Measurements from ENCODE around the gene PSPC1. TPM values are rescaled to one million over a fixed set of nuclear protein-coding genes. Genes with fewer than 3 reads are reported as not detected.
"Not testable (repeated sequence)": the region's sequence is repeated elsewhere in the genome, so short reads cannot be mapped to it uniquely, and the experiment has no call there.

Gene PSPC1
- total RNA-seq, 1 donor from 2014 or later, result 57.5 TPM

GRCh38 chr13:19713186-19713965 is 69.4 kb downstream of the PSPC1 start:
- no peak overlapping the region for H3K4me3 ChIP-seq (ENCODE audit: insufficient read depth, low read depth, low read length)
- peaks cover 15% of the 10 kb centered on the region for H3K4me1 Mint-ChIP-seq (ENCODE audit: low read depth, unreplicated experiment)
- H3K27ac ChIP-seq (ENCODE audit: low read depth, low read length), result peak overlapping the region; percentile 43
- H3K36me3 Mint-ChIP-seq (ENCODE audit: low read depth, unreplicated experiment), result no peaks in the 10 kb centered on the region
- H3K27me3 Mint-ChIP-seq (ENCODE audit: low read depth, unreplicated experiment), result no peaks in the 10 kb centered on the region
- no peak overlapping the region for H3K9ac ChIP-seq (ENCODE audit: low read length)
- FAIRE-seq (peak; percentile 52), DNase-seq (ENCODE audit: low read depth) (peak; percentile 92)
- no peaks in the 10 kb centered on the region for H3K9me3 ChIP-seq (ENCODE audit: insufficient read depth, low read depth, low read length)
- H3K27ac Mint-ChIP-seq (ENCODE audit: unreplicated experiment), result peak overlapping the region; percentile 87
- TF ChIP-seq, protein P1, sequence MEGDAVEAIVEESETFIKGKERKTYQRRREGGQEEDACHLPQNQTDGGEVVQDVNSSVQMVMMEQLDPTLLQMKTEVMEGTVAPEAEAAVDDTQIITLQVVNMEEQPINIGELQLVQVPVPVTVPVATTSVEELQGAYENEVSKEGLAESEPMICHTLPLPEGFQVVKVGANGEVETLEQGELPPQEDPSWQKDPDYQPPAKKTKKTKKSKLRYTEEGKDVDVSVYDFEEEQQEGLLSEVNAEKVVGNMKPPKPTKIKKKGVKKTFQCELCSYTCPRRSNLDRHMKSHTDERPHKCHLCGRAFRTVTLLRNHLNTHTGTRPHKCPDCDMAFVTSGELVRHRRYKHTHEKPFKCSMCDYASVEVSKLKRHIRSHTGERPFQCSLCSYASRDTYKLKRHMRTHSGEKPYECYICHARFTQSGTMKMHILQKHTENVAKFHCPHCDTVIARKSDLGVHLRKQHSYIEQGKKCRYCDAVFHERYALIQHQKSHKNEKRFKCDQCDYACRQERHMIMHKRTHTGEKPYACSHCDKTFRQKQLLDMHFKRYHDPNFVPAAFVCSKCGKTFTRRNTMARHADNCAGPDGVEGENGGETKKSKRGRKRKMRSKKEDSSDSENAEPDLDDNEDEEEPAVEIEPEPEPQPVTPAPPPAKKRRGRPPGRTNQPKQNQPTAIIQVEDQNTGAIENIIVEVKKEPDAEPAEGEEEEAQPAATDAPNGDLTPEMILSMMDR (IDR thresholded peaks at IDR 0.05; ENCODE audit: insufficient read depth, low read depth, low read length), result no peak
- H3K27me3 ChIP-seq (ENCODE audit: insufficient read depth, low read length), result no peaks in the 10 kb centered on the region
- no peak overlapping the region for H3K4me3 Mint-ChIP-seq (ENCODE audit: unreplicated experiment)
- peaks cover 28% of the 10 kb centered on the region for H3K79me2 ChIP-seq (ENCODE audit: insufficient read depth, low read length)
- no peaks in the 10 kb centered on the region for H3K9me3 Mint-ChIP-seq (ENCODE audit: unreplicated experiment)
- peak overlapping the region; percentile 15 for H3K4me2 ChIP-seq (ENCODE audit: low read length)
- no peak overlapping the region for H2AFZ ChIP-seq (ENCODE audit: low read depth, low read length)
- H3K36me3 ChIP-seq (ENCODE audit: insufficient read depth, low read length), result no peaks in the 10 kb centered on the region
- peaks cover 6% of the 10 kb centered on the region for H4K20me1 ChIP-seq (ENCODE audit: insufficient read depth, low read length)
- H3K4me1 ChIP-seq (ENCODE audit: insufficient read depth, low read length), result peaks cover 6% of the 10 kb centered on the region

DNA sequence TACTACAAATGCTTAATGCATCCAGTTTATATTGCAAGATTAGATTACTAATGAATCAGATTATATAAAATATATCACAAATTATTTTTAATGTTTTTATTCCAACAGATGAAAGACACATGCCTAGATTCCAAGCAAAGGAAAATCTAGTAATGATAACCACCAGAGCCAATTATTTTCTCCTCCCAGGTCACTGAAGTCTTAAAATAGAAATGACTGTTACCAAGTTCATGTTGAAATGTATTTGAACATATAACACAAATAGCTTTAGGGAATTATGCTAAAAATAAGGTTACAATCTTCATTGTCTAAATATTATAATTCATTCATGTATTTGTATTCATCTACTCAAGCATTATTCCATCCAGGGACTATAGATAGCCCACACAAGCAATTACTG is 73.0 kb downstream of the PSPC1 start:
- H4K20me1 ChIP-seq (ENCODE audit: insufficient read depth, low read length); H3K27me3 Mint-ChIP-seq (ENCODE audit: low read depth, unreplicated experiment); H3K36me3 ChIP-seq (ENCODE audit: insufficient read depth, low read length); H3K9me3 ChIP-seq (ENCODE audit: insufficient read depth, low read depth, low read length); H3K4me1 ChIP-seq (ENCODE audit: insufficient read depth, low read length); H3K4me3 ChIP-seq (ENCODE audit: insufficient read depth, low read depth, low read length); H3K4me3 Mint-ChIP-seq (ENCODE audit: unreplicated experiment); H3K27me3 ChIP-seq (ENCODE audit: insufficient read depth, low read length); DNase-seq (ENCODE audit: low read depth); H3K4me2 ChIP-seq (ENCODE audit: low read length); H3K27ac Mint-ChIP-seq (ENCODE audit: unreplicated experiment); H3K27ac ChIP-seq (ENCODE audit: low read depth, low read length); H3K9me3 Mint-ChIP-seq (ENCODE audit: unreplicated experiment); H3K9ac ChIP-seq (ENCODE audit: low read length); H3K36me3 Mint-ChIP-seq (ENCODE audit: low read depth, unreplicated experiment); FAIRE-seq; H2AFZ ChIP-seq (ENCODE audit: low read depth, low read length): not testable (repeated sequence)
- peaks cover 15% of the 10 kb centered on the region for H3K79me2 ChIP-seq (ENCODE audit: insufficient read depth, low read length)
- H3K4me1 Mint-ChIP-seq (ENCODE audit: low read depth, unreplicated experiment), result peaks cover 16% of the 10 kb centered on the region

GRCh38 chr13:19709039-19709438 is 73.7 kb downstream of the PSPC1 start:
- H3K27ac ChIP-seq (ENCODE audit: low read depth, low read length); H3K36me3 ChIP-seq (ENCODE audit: insufficient read depth, low read length); H3K4me1 ChIP-seq (ENCODE audit: insufficient read depth, low read length); DNase-seq (ENCODE audit: low read depth); H3K9me3 ChIP-seq (ENCODE audit: insufficient read depth, low read depth, low read length); FAIRE-seq; H3K4me3 ChIP-seq (ENCODE audit: insufficient read depth, low read depth, low read length); H3K9ac ChIP-seq (ENCODE audit: low read length); H2AFZ ChIP-seq (ENCODE audit: low read depth, low read length); H3K4me2 ChIP-seq (ENCODE audit: low read length); H3K27me3 ChIP-seq (ENCODE audit: insufficient read depth, low read length); H3K4me3 Mint-ChIP-seq (ENCODE audit: unreplicated experiment); H3K36me3 Mint-ChIP-seq (ENCODE audit: low read depth, unreplicated experiment); H3K9me3 Mint-ChIP-seq (ENCODE audit: unreplicated experiment); H4K20me1 ChIP-seq (ENCODE audit: insufficient read depth, low read length); H3K27ac Mint-ChIP-seq (ENCODE audit: unreplicated experiment); H3K27me3 Mint-ChIP-seq (ENCODE audit: low read depth, unreplicated experiment): not testable (repeated sequence)
- H3K79me2 ChIP-seq (ENCODE audit: insufficient read depth, low read length), result peaks cover 11% of the 10 kb centered on the region
- H3K4me1 Mint-ChIP-seq (ENCODE audit: low read depth, unreplicated experiment), result peaks cover 15% of the 10 kb centered on the region

DNA sequence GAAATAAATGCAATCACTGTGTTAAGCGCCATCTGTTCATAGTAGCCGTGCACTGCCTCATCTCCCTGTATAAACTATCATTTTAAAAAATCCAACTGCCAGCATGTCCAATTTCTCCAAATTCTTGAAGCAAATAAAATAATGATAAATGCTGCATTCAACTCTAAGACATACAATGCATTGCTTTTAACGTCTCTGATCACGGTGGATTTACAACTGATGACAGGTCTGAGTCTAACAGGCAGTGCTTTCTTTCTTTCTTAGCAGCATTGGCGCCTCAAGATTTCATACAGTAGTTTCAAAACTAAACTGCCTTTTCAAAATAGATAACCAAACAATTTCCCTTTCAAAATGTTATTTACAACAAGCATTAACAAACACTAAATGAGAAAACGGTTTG is 78.5 kb downstream of the PSPC1 start:
- H4K20me1 ChIP-seq (ENCODE audit: insufficient read depth, low read length); DNase-seq (ENCODE audit: low read depth); H3K9me3 Mint-ChIP-seq (ENCODE audit: unreplicated experiment); FAIRE-seq; H3K4me3 Mint-ChIP-seq (ENCODE audit: unreplicated experiment); H3K9ac ChIP-seq (ENCODE audit: low read length); H3K9me3 ChIP-seq (ENCODE audit: insufficient read depth, low read depth, low read length); H3K27me3 Mint-ChIP-seq (ENCODE audit: low read depth, unreplicated experiment); H3K36me3 Mint-ChIP-seq (ENCODE audit: low read depth, unreplicated experiment); H3K4me3 ChIP-seq (ENCODE audit: insufficient read depth, low read depth, low read length); H3K4me1 ChIP-seq (ENCODE audit: insufficient read depth, low read length); H3K79me2 ChIP-seq (ENCODE audit: insufficient read depth, low read length); H2AFZ ChIP-seq (ENCODE audit: low read depth, low read length); H3K27ac Mint-ChIP-seq (ENCODE audit: unreplicated experiment); H3K36me3 ChIP-seq (ENCODE audit: insufficient read depth, low read length); H3K4me2 ChIP-seq (ENCODE audit: low read length); H3K27me3 ChIP-seq (ENCODE audit: insufficient read depth, low read length); H3K27ac ChIP-seq (ENCODE audit: low read depth, low read length): not testable (repeated sequence)
- peaks cover 18% of the 10 kb centered on the region for H3K4me1 Mint-ChIP-seq (ENCODE audit: low read depth, unreplicated experiment)

DNA sequence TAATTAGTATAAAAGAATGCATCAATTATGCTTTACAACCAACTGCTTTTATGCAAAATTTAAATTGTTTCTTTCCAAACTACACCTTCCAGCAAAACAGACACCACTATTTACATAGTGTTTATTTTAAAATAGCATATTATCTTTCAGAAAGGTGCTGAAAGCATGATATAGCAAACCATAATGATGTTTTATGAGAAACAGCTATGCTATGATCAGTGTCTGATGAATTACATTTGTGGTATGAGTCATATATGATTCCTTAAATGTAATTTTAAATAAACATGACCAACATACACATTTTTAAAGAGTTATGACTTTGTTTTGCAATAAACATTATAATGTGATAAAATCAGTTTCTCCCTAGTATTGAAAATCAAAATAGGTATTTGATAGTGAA is 81.1 kb downstream of the PSPC1 start:
- H3K4me1 Mint-ChIP-seq (ENCODE audit: low read depth, unreplicated experiment), result peaks cover 22% of the 10 kb centered on the region
- not testable (repeated sequence) for H3K4me3 ChIP-seq (ENCODE audit: insufficient read depth, low read depth, low read length); H3K27me3 ChIP-seq (ENCODE audit: insufficient read depth, low read length); H3K27ac ChIP-seq (ENCODE audit: low read depth, low read length); H3K9me3 ChIP-seq (ENCODE audit: insufficient read depth, low read depth, low read length); H3K4me3 Mint-ChIP-seq (ENCODE audit: unreplicated experiment); H3K27ac Mint-ChIP-seq (ENCODE audit: unreplicated experiment); H3K4me1 ChIP-seq (ENCODE audit: insufficient read depth, low read length); H4K20me1 ChIP-seq (ENCODE audit: insufficient read depth, low read length); H3K36me3 Mint-ChIP-seq (ENCODE audit: low read depth, unreplicated experiment); H3K36me3 ChIP-seq (ENCODE audit: insufficient read depth, low read length); H3K27me3 Mint-ChIP-seq (ENCODE audit: low read depth, unreplicated experiment); H3K9ac ChIP-seq (ENCODE audit: low read length); H3K79me2 ChIP-seq (ENCODE audit: insufficient read depth, low read length); H2AFZ ChIP-seq (ENCODE audit: low read depth, low read length); H3K4me2 ChIP-seq (ENCODE audit: low read length); DNase-seq (ENCODE audit: low read depth); H3K9me3 Mint-ChIP-seq (ENCODE audit: unreplicated experiment)
- peak; percentile 66 for FAIRE-seq
